ENCODE results near the gene F13A1.

DNA sequence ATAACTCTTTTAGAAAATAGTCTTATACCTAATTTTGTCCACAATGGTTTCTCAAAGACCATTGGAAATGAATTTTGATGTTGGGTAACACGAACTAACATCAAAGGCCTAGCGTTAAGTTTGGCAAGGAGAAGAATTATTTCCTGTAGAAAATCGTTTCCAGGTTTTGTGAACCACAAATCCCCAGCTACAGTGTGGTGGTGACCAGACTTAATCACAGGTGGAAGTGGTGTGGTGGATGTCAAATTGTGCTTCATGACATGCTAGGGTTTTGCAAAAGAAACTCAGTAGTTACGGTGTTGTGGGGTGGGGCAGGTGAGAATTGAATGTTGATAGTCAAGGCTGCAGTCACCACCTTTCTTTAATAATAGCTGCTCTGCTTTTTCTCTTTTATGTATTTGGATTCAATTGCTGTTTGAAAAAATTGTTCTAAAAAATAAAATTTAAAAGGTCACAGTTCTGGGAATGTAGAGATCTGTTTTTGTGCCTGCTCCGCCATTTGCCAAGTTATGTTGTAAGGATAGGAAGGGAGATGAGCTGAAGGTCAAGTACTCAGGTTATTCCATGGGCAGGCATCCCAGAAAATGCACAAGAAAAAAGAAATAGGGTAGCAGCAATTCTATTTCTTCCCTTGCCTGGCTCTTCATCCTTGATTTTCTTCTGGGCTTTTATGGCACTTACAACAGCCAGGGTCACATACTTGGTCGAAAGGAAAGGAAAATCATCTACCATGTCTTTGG is 83.6 kb downstream of the F13A1 start:
- TF ChIP-seq, protein P1, sequence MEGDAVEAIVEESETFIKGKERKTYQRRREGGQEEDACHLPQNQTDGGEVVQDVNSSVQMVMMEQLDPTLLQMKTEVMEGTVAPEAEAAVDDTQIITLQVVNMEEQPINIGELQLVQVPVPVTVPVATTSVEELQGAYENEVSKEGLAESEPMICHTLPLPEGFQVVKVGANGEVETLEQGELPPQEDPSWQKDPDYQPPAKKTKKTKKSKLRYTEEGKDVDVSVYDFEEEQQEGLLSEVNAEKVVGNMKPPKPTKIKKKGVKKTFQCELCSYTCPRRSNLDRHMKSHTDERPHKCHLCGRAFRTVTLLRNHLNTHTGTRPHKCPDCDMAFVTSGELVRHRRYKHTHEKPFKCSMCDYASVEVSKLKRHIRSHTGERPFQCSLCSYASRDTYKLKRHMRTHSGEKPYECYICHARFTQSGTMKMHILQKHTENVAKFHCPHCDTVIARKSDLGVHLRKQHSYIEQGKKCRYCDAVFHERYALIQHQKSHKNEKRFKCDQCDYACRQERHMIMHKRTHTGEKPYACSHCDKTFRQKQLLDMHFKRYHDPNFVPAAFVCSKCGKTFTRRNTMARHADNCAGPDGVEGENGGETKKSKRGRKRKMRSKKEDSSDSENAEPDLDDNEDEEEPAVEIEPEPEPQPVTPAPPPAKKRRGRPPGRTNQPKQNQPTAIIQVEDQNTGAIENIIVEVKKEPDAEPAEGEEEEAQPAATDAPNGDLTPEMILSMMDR (IDR thresholded peaks at IDR 0.05), result no peak
- TF ChIP-seq POLR2A (IDR thresholded peaks at IDR 0.05), result no peak
